Heart right ventricle (tissue), 16 donors: Measurements from ENCODE around the gene PIK3CG. TPM values are rescaled to one million over a fixed set of nuclear protein-coding genes. Genes with fewer than 3 reads are reported as not detected.
A peak's percentile ranks its signal among the peaks of the same experiment; 100 is the strongest.

Experiments
- ATAC-seq, 8 donors: fragments of 200-7000 bp; cut with Tn5 transposase; one replicate each; pipeline ENCODE4 v1.9.1; 2020; ENCODE audit warnings: mild to moderate bottlenecking in 8 of 8, moderate library complexity in 8 of 8, moderate number of reproducible peaks in 1 of 8
- DNase-seq, 2 donors: peaks; one replicate each; pipeline ENCODE4 v3.0.0-alpha.2; 2020
- H3K27ac ChIP-seq, 10 donors: fragments of 200-600 bp; sonication (generic) in 2 of 10; one replicate each; pipeline versions ENCODE4 v1.5.0 to v1.8.0; 2020 to 2022; ENCODE audit warnings: mild to moderate bottlenecking in 3 of 10
- H3K27me3 ChIP-seq, 7 donors: fragments of 200-600 bp; one replicate each; pipeline ENCODE4 v1.8.0; 2021 to 2022; ENCODE audit warnings: mild to moderate bottlenecking in 2 of 7
- H3K36me3 ChIP-seq, 9 donors: fragments of 200-600 bp; sonication (generic) in 1 of 9; one replicate each; pipeline versions ENCODE4 v1.5.0 to v1.8.0; 2020 to 2022; ENCODE audit warnings: mild to moderate bottlenecking in 2 of 9
- H3K4me1 ChIP-seq, 9 donors: fragments of 200-600 bp; sonication (generic) in 1 of 9; one replicate each; pipeline versions ENCODE4 v1.5.0 to v1.8.0; 2020 to 2022; ENCODE audit warnings: mild to moderate bottlenecking in 4 of 9
- H3K4me3 ChIP-seq, 10 donors: fragments of 200-600 bp; sonication (generic) in 2 of 10; one replicate each; pipeline versions ENCODE4 v1.5.0 to v1.8.0; 2020 to 2022; ENCODE audit warnings: mild to moderate bottlenecking in 7 of 10, moderate library complexity in 2 of 10
- H3K9me3 ChIP-seq, 11 donors: fragments of 200-600 bp in 10 of 11; sonication (generic) in 2 of 11; one replicate each; pipeline versions ENCODE4 v1.5.0 to v1.8.0; 2013 to 2022; ENCODE audit warnings: mild to moderate bottlenecking in 2 of 11, control low read depth in 1 of 11, moderate library complexity in 1 of 11
- WGBS, 2 donors: extraction: QIAGEN DNeasy Blood & Tissue Kit; methylation state at CpG; one replicate each; pipeline ENCODE4 v1.1.7; 2013; ENCODE audit warnings: inconsistent platforms in 1 of 2; 5-methylcytosine and 5-hydroxymethylcytosine counted together
- intact Hi-C, 10 donors: fragments of 100-400 bp; cut with DNase I; formaldehyde crosslinking; loops; one replicate each; pipeline versions ENCODE4 v1.11.1 to v1.14.2; 2022
- polyA plus RNA-seq, 2 donors: library from polyadenylated mRNA; stranded (reverse); fragments of 200-250 nt; gene quantifications; one replicate each; pipeline ENCODE4 v1.2.3, GENCODE V29; 2013
- total RNA-seq, 10 donors: library from RNA; stranded (reverse); fragmentation: NEBNext Ultra II Directional in 3 of 10; extraction: Animal tissue kit (Norgen Biotek cat#: 25700) in 3 of 10; gene quantifications; one replicate each; pipeline versions ENCODE4 v1.2.1 to v1.2.4, GENCODE V29; 2021 to 2023
- TF ChIP-seq, protein P1 (sequence below), 9 donors: fragments of 200-600 bp; sonication (generic) in 2 of 9; IDR thresholded peaks; one replicate each; pipeline versions ENCODE4 v1.5.0 to v1.8.0; 2021 to 2022; ENCODE audit warnings: antibody characterized with exemption in 9 of 9, mild to moderate bottlenecking in 5 of 9, moderate library complexity in 1 of 9
- donor health status: Arrhythmogenic right ventricular cardiomyopathy.
- donor health status: ischemic (EF 13 %, LVEDD 7.1; RV severe dilation, severe dysfunction).
- donor health status: healthy with polysubstance abuse.
- donor health status: DM: no; HTN: yes; CAD: no.
- donor health status: DM: no; HTN: no; CAD: no.
- donor health status: ischemic (EF 25% LVEDD 6.9; RV normal size, moderate dysfunction).
- donor health status: ischemic (EF 25% LVEDD 5.7; RV mildly dilated, moderate dysfunction).
- donor health status: healthy.
- donor health status: DM: yes; HTN: yes; CAD: no.
- donor health status: Ischemic cardiomyopathy.
- donor health status: ischemic (EF 35%, LVEDD 5.7; RV mildly dilated, moderate dysfunction).
- donor health status: nonischemic (EF 11% LVEDD 7.7; RV severe dilation, severe dysfunction).
- donor health status: DM: yes; HTN: yes; CAD: no.
- donor health status: PGD.
- donor health status: ischemic (EF 29% LVEDD 5.4; RV normal size, mild dysfunction).
- donor health status: nonischemic (EF 23%, LVEDD 6.1; RV moderate dilation, normal function).

Gene PIK3CG
- total and polyA plus RNA-seq, 12 donors = 0.16 to 6.8 (median 2.0) TPM

DNA sequence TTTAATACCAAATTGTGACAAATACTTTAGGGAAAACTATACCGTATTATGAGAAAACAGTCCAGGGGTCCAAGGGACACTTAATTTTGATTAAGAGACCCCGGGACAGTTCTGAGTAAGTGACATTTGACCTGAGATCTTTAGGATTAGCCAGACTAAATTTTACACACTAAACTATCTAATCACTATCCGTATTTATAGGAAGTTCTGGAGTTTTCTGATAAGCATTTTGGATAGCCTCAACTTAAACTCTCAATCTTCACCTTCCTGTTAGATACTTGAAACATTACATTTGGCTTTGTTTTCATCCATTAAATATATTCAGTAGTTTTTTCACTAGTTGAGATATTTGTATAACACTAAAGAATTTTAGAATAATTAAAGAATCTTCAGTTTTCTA is 5.4 kb downstream of the PIK3CG start:
- TF ChIP-seq, protein P1, sequence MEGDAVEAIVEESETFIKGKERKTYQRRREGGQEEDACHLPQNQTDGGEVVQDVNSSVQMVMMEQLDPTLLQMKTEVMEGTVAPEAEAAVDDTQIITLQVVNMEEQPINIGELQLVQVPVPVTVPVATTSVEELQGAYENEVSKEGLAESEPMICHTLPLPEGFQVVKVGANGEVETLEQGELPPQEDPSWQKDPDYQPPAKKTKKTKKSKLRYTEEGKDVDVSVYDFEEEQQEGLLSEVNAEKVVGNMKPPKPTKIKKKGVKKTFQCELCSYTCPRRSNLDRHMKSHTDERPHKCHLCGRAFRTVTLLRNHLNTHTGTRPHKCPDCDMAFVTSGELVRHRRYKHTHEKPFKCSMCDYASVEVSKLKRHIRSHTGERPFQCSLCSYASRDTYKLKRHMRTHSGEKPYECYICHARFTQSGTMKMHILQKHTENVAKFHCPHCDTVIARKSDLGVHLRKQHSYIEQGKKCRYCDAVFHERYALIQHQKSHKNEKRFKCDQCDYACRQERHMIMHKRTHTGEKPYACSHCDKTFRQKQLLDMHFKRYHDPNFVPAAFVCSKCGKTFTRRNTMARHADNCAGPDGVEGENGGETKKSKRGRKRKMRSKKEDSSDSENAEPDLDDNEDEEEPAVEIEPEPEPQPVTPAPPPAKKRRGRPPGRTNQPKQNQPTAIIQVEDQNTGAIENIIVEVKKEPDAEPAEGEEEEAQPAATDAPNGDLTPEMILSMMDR (IDR thresholded peaks at IDR 0.05) = no peak
- peaks cover 0 to 46% (median 0%) of the 10 kb centered on the region in 9 donors for H3K36me3 ChIP-seq
- H3K27me3 ChIP-seq = no peaks in the 10 kb centered on the region
- peaks cover 0 to 64% (median 0%) of the 10 kb centered on the region in 9 donors for H3K4me1 ChIP-seq
- DNase-seq = no peak
- intact Hi-C loops = no loop called here
- peaks cover 0 to 6% (median 0%) of the 10 kb centered on the region in 11 donors for H3K9me3 ChIP-seq
- peak overlapping the region in 2 of 10 donors; percentile 0 to 12 for H3K4me3 ChIP-seq
- ATAC-seq = no peak
- 39 to 44% methylated on average over 3 of the region's 3 CpGs for WGBS, 2 donors
- peak overlapping the region in 1 of 10 donors; percentile 57 for H3K27ac ChIP-seq

DNA sequence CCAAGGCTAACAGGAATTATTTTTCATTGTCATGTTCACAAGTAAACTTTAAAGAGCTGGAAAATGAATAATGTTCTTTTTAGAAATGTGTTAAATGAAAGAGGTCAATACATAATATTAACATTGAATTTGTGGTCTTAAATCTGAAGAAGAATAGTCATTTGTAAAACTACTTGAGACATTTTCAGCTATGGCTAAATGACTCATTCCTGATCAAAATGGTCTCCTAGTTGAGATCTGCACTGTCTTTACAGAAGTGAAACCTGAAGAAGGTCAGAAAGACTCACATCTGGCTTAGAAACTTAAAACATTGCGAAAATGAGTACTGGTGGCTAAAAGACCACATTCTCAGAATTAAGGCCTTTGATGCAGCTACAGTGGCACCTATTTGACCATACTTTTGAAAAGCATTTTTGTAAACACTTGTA is 5.9 kb downstream of the PIK3CG start:
- intact Hi-C loops = no loop called here
- DNase-seq (no peak), ATAC-seq (no peak)
- Histone ChIP-seq H3K36me3 (peaks cover 0 to 49% (median 0%) of the 10 kb centered on the region in 9 donors), H3K4me3 (peak overlapping the region in 1 of 10 donors; percentile 12), H3K9me3 (peaks cover 0 to 7% (median 0%) of the 10 kb centered on the region in 11 donors), H3K27ac (peak overlapping the region in 1 of 10 donors; percentile 57), H3K4me1 (peaks cover 0 to 64% (median 0%) of the 10 kb centered on the region in 9 donors), H3K27me3 (no peaks in the 10 kb centered on the region)
- 86 to 95% methylated on average over 1 of the region's 1 CpG for WGBS, 2 donors
- TF ChIP-seq, protein P1 (IDR thresholded peaks at IDR 0.05) = no peak

DNA sequence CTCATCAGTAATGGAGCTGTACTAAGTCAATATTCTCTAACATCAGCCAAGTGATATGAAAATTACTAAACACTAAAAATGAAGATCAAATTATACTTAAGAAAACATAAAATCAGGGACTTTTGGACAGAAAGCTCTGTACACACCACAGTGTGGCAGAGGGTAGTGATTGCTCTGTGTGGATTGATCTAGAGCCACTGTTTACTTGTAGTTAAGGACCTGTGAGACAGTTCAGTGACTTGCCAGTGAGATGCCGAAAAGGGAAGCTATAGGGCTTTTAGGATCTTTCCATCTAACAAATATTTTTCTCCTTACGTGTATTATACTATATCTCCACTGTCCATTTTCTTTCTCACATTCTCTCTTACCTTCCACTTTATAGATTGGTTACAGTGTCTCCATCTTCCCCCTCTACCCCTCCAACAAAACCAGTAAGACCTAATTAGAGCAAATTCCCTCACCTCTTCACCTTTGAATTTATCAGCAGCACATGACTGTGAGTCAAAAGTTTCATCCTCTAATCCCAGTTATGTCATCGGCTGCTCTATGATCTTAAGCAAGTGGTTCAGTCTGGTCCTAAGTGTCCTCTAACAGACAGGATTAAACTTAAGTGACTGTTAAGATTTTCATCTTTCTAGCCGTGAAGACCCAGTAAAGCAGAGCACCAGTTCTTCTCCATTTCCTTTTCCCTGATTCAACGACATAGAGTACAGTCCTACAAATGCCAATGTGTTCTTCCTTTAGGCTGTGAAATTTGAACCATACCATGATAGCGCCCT is 6.9 kb downstream of the PIK3CG start:
- Histone ChIP-seq H3K27me3 (no peaks in the 10 kb centered on the region), H3K4me1 (peaks cover 0 to 62% (median 0%) of the 10 kb centered on the region in 9 donors), H3K36me3 (peaks cover 0 to 59% (median 0%) of the 10 kb centered on the region in 9 donors), H3K9me3 (peaks cover 0 to 7% (median 0%) of the 10 kb centered on the region in 11 donors), H3K27ac (peak overlapping the region in 1 of 10 donors; percentile 57), H3K4me3 (peak overlapping the region in 1 of 10 donors; percentile 12)
- WGBS, 2 donors = 65 to 76% methylated on average over 6 of the region's 6 CpGs
- TF ChIP-seq, protein P1 (IDR thresholded peaks at IDR 0.05) = no peak
- intact Hi-C loops = no loop called here
- no peak for ATAC-seq
- no peak for DNase-seq

DNA sequence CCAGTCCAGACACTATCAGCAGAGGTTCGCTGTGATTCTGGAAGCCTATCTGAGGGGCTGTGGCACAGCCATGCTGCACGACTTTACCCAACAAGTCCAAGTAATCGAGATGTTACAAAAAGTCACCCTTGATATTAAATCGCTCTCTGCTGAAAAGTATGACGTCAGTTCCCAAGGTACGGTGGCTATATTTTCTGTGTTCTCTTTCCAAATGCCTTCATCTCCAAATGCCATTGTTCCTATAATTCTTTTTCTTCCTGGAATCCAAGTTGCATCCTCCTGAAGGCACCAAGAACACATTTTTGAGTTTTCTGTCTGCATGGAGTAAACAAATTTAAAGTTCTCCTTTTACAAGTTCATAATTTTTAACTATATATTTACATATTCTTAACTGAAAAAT is 7.7 kb downstream of the PIK3CG start:
- WGBS, 2 donors = 86 to 87% methylated on average over 6 of the region's 6 CpGs
- TF ChIP-seq, protein P1 (IDR thresholded peaks at IDR 0.05) = no peak
- Histone ChIP-seq H3K4me1 (peaks cover 0 to 55% (median 0%) of the 10 kb centered on the region in 9 donors), H3K27me3 (no peaks in the 10 kb centered on the region), H3K27ac (no peak overlapping the region), H3K9me3 (peaks cover 0 to 7% (median 0%) of the 10 kb centered on the region in 11 donors), H3K36me3 (peaks cover 0 to 61% (median 0%) of the 10 kb centered on the region in 9 donors), H3K4me3 (no peak overlapping the region)
- intact Hi-C loops = no loop called here
- DNase-seq = no peak
- no peak for ATAC-seq
